Activated CD8-positive, alpha-beta memory T cell treated with anti-CD3 and anti-CD28 coated beads, Interleukin-2, amount 50 U/mL, for 4 hours (primary cell): Measurements from ENCODE around the gene VCL.

Source experiments
- DNase-seq: peaks from one replicate; pipeline ENCODE4 v3.0.0-alpha.2; 2020

The VCL gene

DNA sequence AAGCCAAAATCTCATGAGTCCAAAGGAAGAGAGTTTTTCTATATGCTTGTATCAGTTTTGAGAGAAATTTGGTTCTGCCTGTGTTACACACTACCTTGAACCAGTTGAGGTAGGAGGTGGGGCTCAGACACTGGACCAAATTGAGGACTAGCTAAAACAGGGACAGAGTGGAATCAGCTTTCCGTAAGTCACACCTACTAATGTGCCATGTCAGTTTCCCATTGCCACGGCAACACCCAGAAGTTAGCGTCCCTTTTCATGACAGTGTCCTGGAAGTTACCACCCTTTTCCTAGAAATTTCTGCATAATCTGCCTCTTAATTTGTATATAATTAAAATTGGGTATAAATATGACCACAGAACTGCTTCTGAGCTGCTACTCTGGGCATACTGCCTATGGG lies 162.1 kb downstream of the VCL start:
- DNase-seq: no peak

DNA sequence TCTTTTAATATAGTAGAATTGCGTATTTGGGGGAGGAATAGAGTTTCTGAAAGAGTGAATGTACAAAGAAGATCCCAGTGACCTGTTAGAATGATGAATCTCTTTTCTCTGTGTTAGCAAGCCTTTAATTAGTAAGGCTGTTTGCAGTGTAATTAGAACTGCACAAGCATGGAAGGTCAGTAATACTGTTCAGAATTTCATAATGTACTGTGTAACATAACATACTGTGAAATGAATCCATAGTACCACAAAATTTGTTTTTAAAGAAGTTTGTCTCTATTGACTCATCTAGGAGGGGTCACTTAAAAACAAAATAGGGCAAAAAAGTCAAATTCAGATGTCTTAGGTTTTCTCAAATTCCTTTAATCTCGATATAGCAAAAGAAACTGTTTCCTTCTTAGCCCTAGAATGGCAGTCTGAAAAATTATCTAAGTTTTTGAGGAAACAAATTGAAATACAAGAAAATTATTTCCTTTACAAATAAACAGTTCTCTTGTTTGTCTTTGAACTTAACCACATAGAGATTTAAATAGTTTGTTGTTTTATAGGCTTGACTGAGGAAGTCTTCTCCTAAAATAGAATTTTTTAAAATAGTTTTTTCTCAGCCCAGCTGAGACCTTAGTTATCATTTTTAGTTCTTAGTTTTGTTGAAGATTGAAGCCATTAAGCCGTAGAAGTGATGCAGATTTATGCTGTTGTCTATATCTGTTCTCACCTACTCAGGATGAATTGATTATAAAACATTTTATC lies 165.6 kb downstream of the VCL start:
- DNase-seq: no peak

DNA sequence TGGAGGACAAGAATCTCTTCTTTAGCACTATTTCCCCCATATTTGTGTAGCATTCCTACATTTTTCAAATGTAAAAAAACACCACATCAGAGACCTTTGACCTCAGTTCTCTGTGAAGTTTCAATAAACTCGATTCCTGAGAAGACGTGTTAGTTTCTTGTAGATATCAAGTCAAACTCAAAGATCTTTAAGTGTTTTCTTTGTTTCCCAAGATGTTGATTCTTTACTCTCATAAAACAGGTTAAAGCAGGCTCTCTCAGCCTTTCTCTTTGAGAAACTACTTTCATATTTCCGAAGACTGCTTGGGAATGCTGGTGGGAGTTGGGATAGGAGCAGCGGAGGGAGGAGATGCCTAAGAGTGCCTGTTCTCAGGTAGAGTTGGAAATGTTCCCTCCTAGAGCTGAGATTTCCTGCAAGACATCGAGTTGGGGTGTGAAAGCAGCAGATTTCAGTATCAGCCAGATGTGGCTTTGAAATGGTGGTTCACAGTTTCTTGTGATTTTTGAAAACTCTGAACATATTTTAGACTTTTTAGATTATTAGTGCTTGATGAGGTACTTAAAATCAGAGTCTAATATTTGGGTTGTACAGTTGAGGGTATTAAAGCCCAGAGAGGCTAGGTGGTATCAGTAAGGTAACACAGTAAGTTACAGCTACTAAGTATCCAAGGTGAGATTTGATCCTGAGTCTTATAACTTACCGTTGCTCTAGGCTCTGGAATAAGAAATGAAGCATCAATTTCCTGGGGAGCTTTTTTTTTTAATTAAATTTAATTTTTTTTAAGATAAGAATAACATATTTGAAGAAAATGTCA lies 167.0 kb downstream of the VCL start:
- no peak for DNase-seq

DNA sequence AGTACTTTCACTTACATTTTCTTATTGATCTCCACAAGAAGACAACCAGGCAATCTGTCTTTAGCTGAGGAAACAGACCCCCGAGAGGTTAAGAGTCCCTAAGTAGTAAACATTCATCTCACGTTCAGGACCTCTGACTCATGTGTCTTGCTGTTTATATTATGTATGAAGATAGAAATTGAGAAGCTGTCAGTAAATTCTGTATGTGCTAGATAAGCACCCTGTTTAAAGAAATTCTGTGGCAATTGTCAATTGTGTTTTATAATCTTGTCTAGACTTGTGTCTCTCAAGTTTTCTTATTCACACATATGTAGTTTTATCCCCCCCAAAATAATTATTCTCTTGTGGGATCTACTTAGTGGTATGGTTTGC lies 167.6 kb downstream of the VCL start:
- DNase-seq: no peak

DNA sequence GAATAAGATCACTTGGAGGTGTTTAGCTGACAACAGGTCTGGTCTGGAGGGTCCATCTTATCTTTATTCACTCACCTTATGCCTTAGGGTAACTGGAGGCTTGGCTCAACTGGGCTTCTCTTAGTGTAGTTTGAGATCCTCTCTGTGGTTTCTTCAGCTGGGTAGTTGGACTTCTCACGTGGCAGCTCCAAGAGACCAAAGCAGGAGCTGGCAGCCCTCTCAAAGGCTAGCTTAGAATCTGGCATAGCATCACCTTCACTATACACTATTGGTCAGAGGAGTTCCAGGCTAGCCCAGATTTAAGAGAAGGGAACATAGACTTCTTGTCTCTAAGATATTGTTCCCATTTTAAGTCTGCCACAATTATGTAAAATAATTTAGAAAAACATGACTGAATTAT lies 169.5 kb downstream of the VCL start:
- DNase-seq: no peak
